ENCODE results near the gene ANKS1B. TPM values are rescaled to one million over a fixed set of nuclear protein-coding genes. Genes with fewer than 3 reads are reported as not detected.

ANKS1B gene
- total and polyA plus RNA-seq, 10 of the 15 experiments (the other 5 are each of a cell fraction or from before 2014, with no cell fraction given): 0.16 to 1.3 (median 0.82) TPM; not detected in 7

DNA sequence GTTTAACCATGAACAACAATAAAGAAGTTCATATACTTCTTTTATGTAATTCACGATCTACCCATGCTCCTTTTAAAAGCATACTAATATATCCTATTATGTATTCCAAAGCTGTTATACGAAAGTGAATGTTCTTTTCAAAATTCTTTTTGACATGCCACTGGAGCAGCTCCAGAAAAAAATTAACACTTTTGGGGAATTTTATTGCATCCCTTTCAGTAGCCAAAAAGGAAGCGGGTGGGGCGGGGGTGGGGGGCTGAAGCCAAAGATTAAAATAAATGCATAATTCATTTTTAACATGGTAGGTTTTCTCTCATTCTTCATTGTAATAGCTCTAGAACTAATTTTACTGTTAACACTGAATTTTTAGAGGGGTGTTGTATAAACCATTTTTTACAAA lies 123.0 kb downstream of the ANKS1B start:
- no peaks in the 10 kb centered on the region for H3K27me3 ChIP-seq (replicated peaks in 1 of 2; ENCODE audit: control insufficient read depth in 2 of 2, insufficient read depth in 2 of 2, low read length in 1 of 2)
- no peak for TF ChIP-seq ZBTB33 (IDR thresholded peaks at IDR 0.05)
- no peak for TF ChIP-seq ZBED1 (IDR thresholded peaks at IDR 0.05; ENCODE audit: borderline replicate concordance)
- no peak for TF ChIP-seq SREBF1 (IDR thresholded peaks at IDR 0.05; ENCODE audit: low read length)
- TF ChIP-seq JUND (IDR thresholded peaks at IDR 0.05; ENCODE audit: low read depth, low read length): no peak
- no peak for TF ChIP-seq MXI1 (IDR thresholded peaks at IDR 0.05; ENCODE audit: low read depth, low read length)
- no peak for TF ChIP-seq SRF (IDR thresholded peaks at IDR 0.05; ENCODE audit: low read depth in 2 of 2, low read length in 2 of 2)
- TF ChIP-seq TCF3 (IDR thresholded peaks at IDR 0.05; ENCODE audit: borderline replicate concordance, insufficient read depth, low read depth, low read length): no peak
- no peak for TF ChIP-seq E2F4 (IDR thresholded peaks at IDR 0.05; ENCODE audit: low read depth, low read length)
- no peak for TF ChIP-seq PML (IDR thresholded peaks at IDR 0.05; ENCODE audit: low read length)
- no peak for TF ChIP-seq CTCF (IDR thresholded peaks at IDR 0.05 in 2 of 3, conservative IDR thresholded peaks at IDR 0.05 in 1 of 3; ENCODE audit: control insufficient read depth in 2 of 3, extremely low read depth in 1 of 3, insufficient read depth in 1 of 3, low read depth in 3 of 3, low read length in 3 of 3)
- TF ChIP-seq NFXL1 (IDR thresholded peaks at IDR 0.05; ENCODE audit: borderline replicate concordance): no peak
- no peak for TF ChIP-seq EZH2 (IDR thresholded peaks at IDR 0.05; ENCODE audit: borderline replicate concordance, control insufficient read depth, low read depth, low read length)
- in situ Hi-C loops (cut with MboI): no loop called here
- RAD21 ChIA-PET (ENCODE audit: unreplicated experiment): no interaction called here
- H3K79me2 ChIP-seq (ENCODE audit: control insufficient read depth, insufficient read depth, low read length): no peaks in the 10 kb centered on the region
- SMC1A ChIA-PET (ENCODE audit: uncharacterized antibody, unreplicated experiment): no interaction called here
- FAIRE-seq (no peak), ATAC-seq (no peak), DNase-seq (ENCODE audit: low read depth, low spot score) (no peak)
- H2AFZ ChIP-seq (ENCODE audit: control insufficient read depth, low read depth, low read length): no peak overlapping the region
- 65% methylated on average over 4 of the region's 4 CpGs for WGBS (ENCODE audit: insufficient coverage, insufficient replicate concordance, low lambda C conversion rate, missing lambda C conversion rate)
- no peaks in the 10 kb centered on the region for H3K4me1 ChIP-seq (ENCODE audit: control insufficient read depth, insufficient read depth, low read length)
- intact Hi-C loops (cut with micrococcal nuclease; ENCODE audit: unreplicated experiment): no loop called here
- no peaks in the 10 kb centered on the region for H3K36me3 ChIP-seq (ENCODE audit: control insufficient read depth in 2 of 2, insufficient read depth in 2 of 2, low read length in 1 of 2)
- no peak overlapping the region for H3K4me3 ChIP-seq
- no TSS peak for BruUV-seq (replicated peaks)
- CTCF ChIA-PET: no interaction called here
- no peaks in the 10 kb centered on the region for H3K9me3 ChIP-seq (replicated peaks; ENCODE audit: control insufficient read depth, insufficient read depth, low read length)
- no peak overlapping the region for H3K4me2 ChIP-seq (ENCODE audit: control insufficient read depth, insufficient read depth)
- no peaks in the 10 kb centered on the region for H4K20me1 ChIP-seq (ENCODE audit: control insufficient read depth, insufficient read depth)
- no peak overlapping the region for H3K27ac ChIP-seq (ENCODE audit: control insufficient read depth, insufficient read depth)
- POLR2A ChIA-PET: no interaction called here
- H3K9ac ChIP-seq (ENCODE audit: control insufficient read depth, insufficient read depth, low read length): no peak overlapping the region
